ENCODE measurements around the gene GLOD5.

The GLOD5 gene

GRCh38 chrX:48752498-48752897, 9.0 kb upstream of the GLOD5 start:
- H3K4me2 ChIP-seq (ENCODE audit: low read length): no peak overlapping the region
- no peaks in the 10 kb centered on the region for H3K27me3 ChIP-seq (ENCODE audit: low read depth, low read length)
- H3K4me1 ChIP-seq (ENCODE audit: low read length): no peaks in the 10 kb centered on the region
- H3K79me2 ChIP-seq (ENCODE audit: low read length): no peaks in the 10 kb centered on the region
- H3K9me3 ChIP-seq (ENCODE audit: insufficient read depth, low read length): no peaks in the 10 kb centered on the region
- no peak overlapping the region for H2AFZ ChIP-seq (ENCODE audit: low read depth, low read length)
- H3K4me3 ChIP-seq (ENCODE audit: low read length): no peak overlapping the region
- H3K27ac ChIP-seq (ENCODE audit: low read length): no peak overlapping the region
- TF ChIP-seq CTCF (IDR thresholded peaks at IDR 0.05; ENCODE audit: low read depth, low read length) (no peak), EZH2phosphoT487 (IDR thresholded peaks at IDR 0.05; ENCODE audit: low read depth) (no peak)
- H3K36me3 ChIP-seq (replicated peaks; ENCODE audit: low read depth, low read length): no peaks in the 10 kb centered on the region
- no peak overlapping the region for H3K9ac ChIP-seq (ENCODE audit: low read length)
- no peaks in the 10 kb centered on the region for H4K20me1 ChIP-seq (ENCODE audit: insufficient read depth, low read length)

GRCh38 chrX:48753708-48754228, 7.8 kb upstream of the GLOD5 start:
- TF ChIP-seq CTCF (IDR thresholded peaks at IDR 0.05; ENCODE audit: low read depth, low read length) (no peak), EZH2phosphoT487 (IDR thresholded peaks at IDR 0.05; ENCODE audit: low read depth) (no peak)
- H3K9ac ChIP-seq (ENCODE audit: low read length): no peak overlapping the region
- H3K36me3 ChIP-seq (replicated peaks; ENCODE audit: low read depth, low read length): no peaks in the 10 kb centered on the region
- no peak overlapping the region for H3K4me2 ChIP-seq (ENCODE audit: low read length)
- no peak overlapping the region for H2AFZ ChIP-seq (ENCODE audit: low read depth, low read length)
- H3K9me3 ChIP-seq (ENCODE audit: insufficient read depth, low read length): no peaks in the 10 kb centered on the region
- no peaks in the 10 kb centered on the region for H3K79me2 ChIP-seq (ENCODE audit: low read length)
- H3K4me3 ChIP-seq (ENCODE audit: low read length): no peak overlapping the region
- no peaks in the 10 kb centered on the region for H3K4me1 ChIP-seq (ENCODE audit: low read length)
- H4K20me1 ChIP-seq (ENCODE audit: insufficient read depth, low read length): no peaks in the 10 kb centered on the region
- no peak overlapping the region for H3K27ac ChIP-seq (ENCODE audit: low read length)
- H3K27me3 ChIP-seq (ENCODE audit: low read depth, low read length): no peaks in the 10 kb centered on the region

- no peaks in the 10 kb centered on the region for H3K36me3 ChIP-seq (replicated peaks; ENCODE audit: low read depth, low read length)
- H3K4me1 ChIP-seq (ENCODE audit: low read length): no peaks in the 10 kb centered on the region
- H3K27me3 ChIP-seq (ENCODE audit: low read depth, low read length): no peaks in the 10 kb centered on the region
- TF ChIP-seq EZH2phosphoT487 (IDR thresholded peaks at IDR 0.05; ENCODE audit: low read depth) (no peak), CTCF (IDR thresholded peaks at IDR 0.05; ENCODE audit: low read depth, low read length) (no peak)
- no peaks in the 10 kb centered on the region for H4K20me1 ChIP-seq (ENCODE audit: insufficient read depth, low read length)
- H3K9me3 ChIP-seq (ENCODE audit: insufficient read depth, low read length): no peaks in the 10 kb centered on the region
- no peaks in the 10 kb centered on the region for H3K79me2 ChIP-seq (ENCODE audit: low read length)
- no peak overlapping the region for H3K9ac ChIP-seq (ENCODE audit: low read length)
- H3K4me3 ChIP-seq (ENCODE audit: low read length): no peak overlapping the region
- H3K4me2 ChIP-seq (ENCODE audit: low read length): no peak overlapping the region
- H2AFZ ChIP-seq (ENCODE audit: low read depth, low read length): no peak overlapping the region
- no peak overlapping the region for H3K27ac ChIP-seq (ENCODE audit: low read length)
Measured at GRCh38 chrX:48754238-48754637, 7.3 kb upstream of the GLOD5 start.

GRCh38 chrX:48769230-48769629, 7.7 kb downstream of the GLOD5 start:
- no peak overlapping the region for H2AFZ ChIP-seq (ENCODE audit: low read depth, low read length)
- no peaks in the 10 kb centered on the region for H3K4me1 ChIP-seq (ENCODE audit: low read length)
- H3K4me3 ChIP-seq (ENCODE audit: low read length): no peak overlapping the region
- H3K27ac ChIP-seq (ENCODE audit: low read length): no peak overlapping the region
- H3K27me3 ChIP-seq (ENCODE audit: low read depth, low read length): no peaks in the 10 kb centered on the region
- H3K9me3 ChIP-seq (ENCODE audit: insufficient read depth, low read length): no peaks in the 10 kb centered on the region
- no peak for TF ChIP-seq EZH2phosphoT487 (IDR thresholded peaks at IDR 0.05; ENCODE audit: low read depth)
- TF ChIP-seq CTCF (IDR thresholded peaks at IDR 0.05; ENCODE audit: low read depth, low read length): no peak
- H3K79me2 ChIP-seq (ENCODE audit: low read length): no peaks in the 10 kb centered on the region
- no peak overlapping the region for H3K4me2 ChIP-seq (ENCODE audit: low read length)
- H3K36me3 ChIP-seq (replicated peaks; ENCODE audit: low read depth, low read length): no peaks in the 10 kb centered on the region
- no peaks in the 10 kb centered on the region for H4K20me1 ChIP-seq (ENCODE audit: insufficient read depth, low read length)
- no peak overlapping the region for H3K9ac ChIP-seq (ENCODE audit: low read length)

All from OCI-LY3 (cell line).